GM11168 (cell line): ENCODE measurements around the gene SIGLEC10.
"Not testable (repeated sequence)": the region's sequence is repeated elsewhere in the genome, so short reads cannot be mapped to it uniquely, and the experiment has no call there.

Experiments
- in situ Hi-C: fragments of 300-500 bp; cut with MboI; formaldehyde crosslinking; loops from one replicate; pipeline ENCODE4 v1.12.0; 2022; ENCODE audit warnings: low sequenced_read_pairs; ENCODE audit not compliant: unreplicated experiment

SIGLEC10 gene

GRCh38 chr19:51440052-51440451, 22.6 kb upstream of the SIGLEC10 start:
- in situ Hi-C loops = no loop called here

- in situ Hi-C loops = no loop called here
Measured at GRCh38 chr19:51439021-51439465, 21.6 kb upstream of the SIGLEC10 start.

GRCh38 chr19:51434456-51434855, 17.0 kb upstream of the SIGLEC10 start:
- in situ Hi-C loops = no loop called here

- in situ Hi-C loops = no loop called here
Measured at GRCh38 chr19:51433043-51433442, 15.6 kb upstream of the SIGLEC10 start.

- in situ Hi-C loops = no loop called here
Measured at GRCh38 chr19:51431124-51431523, 13.7 kb upstream of the SIGLEC10 start.

GRCh38 chr19:51430221-51430620, 12.8 kb upstream of the SIGLEC10 start:
- in situ Hi-C loops = no loop called here

- in situ Hi-C loops = no loop called here
Measured at GRCh38 chr19:51427201-51427600, 9.8 kb upstream of the SIGLEC10 start.

- in situ Hi-C loops = no loop called here
Measured at GRCh38 chr19:51422053-51422448, 4.6 kb upstream of the SIGLEC10 start.

- in situ Hi-C loops = no loop called here
Measured at GRCh38 chr19:51421229-51422052, 4.0 kb upstream of the SIGLEC10 start.

- in situ Hi-C loops = not testable (repeated sequence)
Measured at GRCh38 chr19:51420511-51420910, 3.1 kb upstream of the SIGLEC10 start.

GRCh38 chr19:51418707-51419106, 1.3 kb upstream of the SIGLEC10 start:
- in situ Hi-C loops = no loop called here

- in situ Hi-C loops = no loop called here
Measured at GRCh38 chr19:51417810-51418157, 342 bp upstream of the SIGLEC10 start.

- in situ Hi-C loops = not testable (repeated sequence)
Measured at GRCh38 chr19:51416422-51416821, 1.0 kb downstream of the SIGLEC10 start.

- in situ Hi-C loops = no loop called here
Measured at GRCh38 chr19:51415187-51415586, 2.3 kb downstream of the SIGLEC10 start.

- in situ Hi-C loops = no loop called here
Measured at GRCh38 chr19:51410950-51411748, 6.3 kb downstream of the SIGLEC10 start.

GRCh38 chr19:51407511-51408131, 9.8 kb downstream of the SIGLEC10 start:
- in situ Hi-C loops = no loop called here

- in situ Hi-C loops = no loop called here
Measured at GRCh38 chr19:51402117-51402516, 15.3 kb downstream of the SIGLEC10 start.

- in situ Hi-C loops = not testable (repeated sequence)
Measured at GRCh38 chr19:51399936-51400335, 17.5 kb downstream of the SIGLEC10 start.

GRCh38 chr19:51399231-51399630, 18.2 kb downstream of the SIGLEC10 start:
- in situ Hi-C loops = no loop called here

GRCh38 chr19:51398096-51398704, 19.2 kb downstream of the SIGLEC10 start:
- in situ Hi-C loops = no loop called here

GRCh38 chr19:51397453-51397852, 20.0 kb downstream of the SIGLEC10 start:
- in situ Hi-C loops = not testable (repeated sequence)
